Activated CD4-positive, alpha-beta T cell treated with anti-CD3 and anti-CD28 coated beads for 24 hours (primary cell): ENCODE data around the gene FBXL14.

ENCODE experiments used
- DNase-seq, 2 donors: peaks; one replicate each; pipeline ENCODE4 v3.0.0-alpha.2; 2020; ENCODE audit warnings: low read depth in 2 of 2

Gene FBXL14

GRCh38 chr12:1593174-1594005 is 991 bp downstream of the FBXL14 start:
- DNase-seq: peak in 1 of 2 donors; percentile 35

- peak in 1 of 2 donors; percentile 53 for DNase-seq
Observed at GRCh38 chr12:1592444-1593173, 1.8 kb downstream of the FBXL14 start.

- DNase-seq: no peak
Observed at GRCh38 chr12:1591543-1591942, 2.8 kb downstream of the FBXL14 start.

- DNase-seq: no peak
Observed at GRCh38 chr12:1591034-1591433, 3.3 kb downstream of the FBXL14 start.

- no peak for DNase-seq
Observed at GRCh38 chr12:1590221-1590979, 4.0 kb downstream of the FBXL14 start.

- no peak for DNase-seq
Observed at GRCh38 chr12:1588575-1588947, 5.8 kb downstream of the FBXL14 start.

- no peak for DNase-seq
Observed at GRCh38 chr12:1587927-1588574, 6.3 kb downstream of the FBXL14 start.

GRCh38 chr12:1584326-1584725 is 10.1 kb downstream of the FBXL14 start:
- DNase-seq: no peak

GRCh38 chr12:1583421-1584078 is 10.8 kb downstream of the FBXL14 start:
- peak; percentile 45 to 49 for DNase-seq

GRCh38 chr12:1582709-1583050 is 11.7 kb downstream of the FBXL14 start:
- no peak for DNase-seq

GRCh38 chr12:1581973-1582708 is 12.2 kb downstream of the FBXL14 start:
- DNase-seq: no peak

GRCh38 chr12:1580526-1580925 is 13.9 kb downstream of the FBXL14 start:
- no peak for DNase-seq

GRCh38 chr12:1579651-1580435 is 14.5 kb downstream of the FBXL14 start:
- DNase-seq: no peak

GRCh38 chr12:1576410-1577241 is 17.8 kb downstream of the FBXL14 start:
- DNase-seq: no peak

- no peak for DNase-seq
Observed at GRCh38 chr12:1575408-1576401, 18.7 kb downstream of the FBXL14 start.

- DNase-seq: no peak
Observed at GRCh38 chr12:1574865-1575259, 19.5 kb downstream of the FBXL14 start.

- DNase-seq: no peak
Observed at GRCh38 chr12:1573960-1574864, 20.2 kb downstream of the FBXL14 start.
